Neuronal stem cell (in vitro differentiated cells): Measurements from ENCODE around the gene GTF2E1. TPM values are rescaled to one million over a fixed set of nuclear protein-coding genes. Genes with fewer than 3 reads are reported as not detected.

Experiments
- small RNA-seq: library from polyadenylated mRNA; stranded (forward); fragments of <200 nt; extraction: miRNeasy Mini kit (QIAGEN cat#:217004); gene quantifications from one replicate; pipeline ENCODE3, GENCODE V24; 2013; ENCODE audit not compliant: insufficient read depth

GTF2E1 gene

Small RNA genes lying within 50 kb of the gene (small RNA-seq; reads per million reads assigned to genes)
- not detected for gene MTCO1P29
- gene MTCO2P29 = not detected
